SK-N-SH treated with all-trans-retinoic acid at 6 μM for 48 hours (cell line): Measurements from ENCODE around the gene PGM5.

Source experiments
- ARNTL ChIP-seq: fragments of 450-650 bp; formaldehyde crosslinking; IDR thresholded peaks from 2 replicates; pipeline ENCODE4 v1.5.0; 2020; ENCODE audit warnings: low read depth, mild to moderate bottlenecking, moderate library complexity, borderline replicate concordance
- BACH2 ChIP-seq: fragments of 250-450 bp; sonication (Bioruptor Pico); IDR thresholded peaks from 2 replicates; pipeline ENCODE4 v1.9.0; 2021; ENCODE audit warnings: mild to moderate bottlenecking, borderline replicate concordance
- CSDC2 ChIP-seq: fragments of 250-450 bp; sonication (Bioruptor Pico); IDR thresholded peaks from 2 replicates; pipeline ENCODE4 v1.5.0; 2020; ENCODE audit warnings: mild to moderate bottlenecking, moderate library complexity
- ESRRG ChIP-seq: fragments of 250-450 bp; sonication (Bioruptor Pico); IDR thresholded peaks from 2 replicates; pipeline ENCODE4 v1.6.1; 2021; ENCODE audit warnings: mild to moderate bottlenecking
- GLIS3 ChIP-seq: fragments of 250-450 bp; sonication (Bioruptor Pico); IDR thresholded peaks from 2 replicates; pipeline ENCODE4 v1.5.0; 2020; ENCODE audit warnings: mild to moderate bottlenecking, moderate library complexity
- ISL1 ChIP-seq: fragments of 250-450 bp; sonication (Bioruptor Pico); IDR thresholded peaks from 2 replicates; pipeline ENCODE4 v2.1.2; 2022; ENCODE audit warnings: mild to moderate bottlenecking, moderate library complexity
- PPARA ChIP-seq: fragments of 250-450 bp; sonication (Bioruptor Pico); IDR thresholded peaks from 2 replicates; pipeline ENCODE4 v1.5.0; 2020; ENCODE audit warnings: mild to moderate bottlenecking, borderline replicate concordance
- RARB ChIP-seq: fragments of 250-450 bp; sonication (Bioruptor Pico); IDR thresholded peaks from 2 replicates; pipeline ENCODE4 v1.8.0; 2021; ENCODE audit warnings: mild to moderate bottlenecking, moderate library complexity
- SNAI2 ChIP-seq: fragments of 250-450 bp; sonication (Bioruptor Pico); IDR thresholded peaks from 2 replicates; pipeline ENCODE4 v1.5.0; 2020; ENCODE audit warnings: mild to moderate bottlenecking, moderate library complexity
- ZFP3 ChIP-seq: fragments of 250-450 bp; sonication (Bioruptor Pico); IDR thresholded peaks from 2 replicates; pipeline ENCODE4 v1.5.0; 2020; ENCODE audit warnings: mild to moderate bottlenecking, moderate library complexity
- ZNF565 ChIP-seq: fragments of 450-650 bp; formaldehyde crosslinking; conservative IDR thresholded peaks from 2 replicates; pipeline ENCODE4 v1.5.0; 2020; ENCODE audit warnings: low read depth, mild to moderate bottlenecking, moderate library complexity
- TF ChIP-seq, protein P1 (sequence below): fragments of 250-450 bp; sonication (Bioruptor Pico); IDR thresholded peaks from 2 replicates; pipeline ENCODE4 v1.8.0; 2021; ENCODE audit warnings: low read depth, mild to moderate bottlenecking, moderate library complexity, borderline replicate concordance
- TF ChIP-seq, protein P2 (sequence below): fragments of 250-450 bp; sonication (Bioruptor Pico); IDR thresholded peaks from 2 replicates; pipeline ENCODE4 v1.5.1; 2020; ENCODE audit warnings: low read depth, mild to moderate bottlenecking, moderate library complexity
- TF ChIP-seq, protein P3 (sequence below): fragments of 250-450 bp; sonication (Bioruptor Pico); IDR thresholded peaks from 2 replicates; pipeline ENCODE4 v1.8.0; 2020; ENCODE audit warnings: mild to moderate bottlenecking, moderate library complexity, borderline replicate concordance

DNA sequence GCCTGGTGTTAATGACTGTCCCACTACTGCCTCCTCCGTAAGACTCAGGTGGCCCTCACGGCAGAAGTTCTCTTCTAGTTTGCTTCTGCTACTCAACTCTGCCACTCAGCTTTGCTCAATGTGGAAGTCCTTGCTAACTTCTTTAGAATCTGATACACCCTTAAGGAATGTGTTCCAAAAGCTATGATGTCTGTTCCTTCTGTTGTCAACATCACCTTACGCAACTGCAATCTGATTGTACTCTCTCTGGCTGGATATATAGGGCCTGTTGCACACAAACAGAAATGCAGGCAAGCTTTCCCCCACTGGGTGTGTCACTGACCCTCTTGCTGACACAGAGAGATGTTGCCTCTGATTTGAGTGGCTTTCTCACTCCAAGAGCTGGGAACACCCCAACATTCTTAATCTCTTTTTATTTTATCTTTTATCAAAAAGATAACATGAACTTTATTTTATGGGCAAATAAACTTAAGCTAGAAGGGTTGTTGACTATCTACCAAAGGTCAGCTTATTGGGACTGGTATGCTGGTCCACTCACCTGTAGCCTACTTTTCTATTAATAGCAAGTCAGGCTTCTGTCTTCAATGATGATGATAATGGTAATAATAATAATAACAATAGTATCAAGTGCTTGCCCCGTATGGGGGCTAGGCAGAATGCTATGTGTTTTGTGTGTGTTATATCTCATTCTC, 159.1 kb downstream of the PGM5 start:
- TF ChIP-seq ZFP3 (CRISPR knock-in tag): no peak
- TF ChIP-seq PPARA (CRISPR knock-in tag): no peak
- TF ChIP-seq GLIS3 (CRISPR knock-in tag): no peak
- TF ChIP-seq SNAI2 (CRISPR knock-in tag): no peak
- TF ChIP-seq, protein P1, sequence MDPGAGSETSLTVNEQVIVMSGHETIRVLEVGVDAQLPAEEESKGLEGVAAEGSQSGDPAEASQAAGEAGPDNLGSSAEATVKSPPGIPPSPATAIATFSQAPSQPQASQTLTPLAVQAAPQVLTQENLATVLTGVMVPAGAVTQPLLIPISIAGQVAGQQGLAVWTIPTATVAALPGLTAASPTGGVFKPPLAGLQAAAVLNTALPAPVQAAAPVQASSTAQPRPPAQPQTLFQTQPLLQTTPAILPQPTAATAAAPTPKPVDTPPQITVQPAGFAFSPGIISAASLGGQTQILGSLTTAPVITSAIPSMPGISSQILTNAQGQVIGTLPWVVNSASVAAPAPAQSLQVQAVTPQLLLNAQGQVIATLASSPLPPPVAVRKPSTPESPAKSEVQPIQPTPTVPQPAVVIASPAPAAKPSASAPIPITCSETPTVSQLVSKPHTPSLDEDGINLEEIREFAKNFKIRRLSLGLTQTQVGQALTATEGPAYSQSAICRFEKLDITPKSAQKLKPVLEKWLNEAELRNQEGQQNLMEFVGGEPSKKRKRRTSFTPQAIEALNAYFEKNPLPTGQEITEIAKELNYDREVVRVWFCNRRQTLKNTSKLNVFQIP (CRISPR knock-in tag): no peak
- TF ChIP-seq, protein P2, sequence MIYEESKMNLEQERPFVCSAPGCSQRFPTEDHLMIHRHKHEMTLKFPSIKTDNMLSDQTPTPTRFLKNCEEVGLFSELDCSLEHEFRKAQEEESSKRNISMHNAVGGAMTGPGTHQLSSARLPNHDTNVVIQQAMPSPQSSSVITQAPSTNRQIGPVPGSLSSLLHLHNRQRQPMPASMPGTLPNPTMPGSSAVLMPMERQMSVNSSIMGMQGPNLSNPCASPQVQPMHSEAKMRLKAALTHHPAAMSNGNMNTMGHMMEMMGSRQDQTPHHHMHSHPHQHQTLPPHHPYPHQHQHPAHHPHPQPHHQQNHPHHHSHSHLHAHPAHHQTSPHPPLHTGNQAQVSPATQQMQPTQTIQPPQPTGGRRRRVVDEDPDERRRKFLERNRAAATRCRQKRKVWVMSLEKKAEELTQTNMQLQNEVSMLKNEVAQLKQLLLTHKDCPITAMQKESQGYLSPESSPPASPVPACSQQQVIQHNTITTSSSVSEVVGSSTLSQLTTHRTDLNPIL (CRISPR knock-in tag): no peak
- no peak for TF ChIP-seq BACH2 (CRISPR knock-in tag)
- no peak for TF ChIP-seq RARB (CRISPR knock-in tag)
- no peak for TF ChIP-seq ARNTL (CRISPR knock-in tag)
- no peak for TF ChIP-seq CSDC2 (CRISPR knock-in tag)
- no peak for TF ChIP-seq ZNF565 (CRISPR knock-in tag)
- TF ChIP-seq, protein P3, sequence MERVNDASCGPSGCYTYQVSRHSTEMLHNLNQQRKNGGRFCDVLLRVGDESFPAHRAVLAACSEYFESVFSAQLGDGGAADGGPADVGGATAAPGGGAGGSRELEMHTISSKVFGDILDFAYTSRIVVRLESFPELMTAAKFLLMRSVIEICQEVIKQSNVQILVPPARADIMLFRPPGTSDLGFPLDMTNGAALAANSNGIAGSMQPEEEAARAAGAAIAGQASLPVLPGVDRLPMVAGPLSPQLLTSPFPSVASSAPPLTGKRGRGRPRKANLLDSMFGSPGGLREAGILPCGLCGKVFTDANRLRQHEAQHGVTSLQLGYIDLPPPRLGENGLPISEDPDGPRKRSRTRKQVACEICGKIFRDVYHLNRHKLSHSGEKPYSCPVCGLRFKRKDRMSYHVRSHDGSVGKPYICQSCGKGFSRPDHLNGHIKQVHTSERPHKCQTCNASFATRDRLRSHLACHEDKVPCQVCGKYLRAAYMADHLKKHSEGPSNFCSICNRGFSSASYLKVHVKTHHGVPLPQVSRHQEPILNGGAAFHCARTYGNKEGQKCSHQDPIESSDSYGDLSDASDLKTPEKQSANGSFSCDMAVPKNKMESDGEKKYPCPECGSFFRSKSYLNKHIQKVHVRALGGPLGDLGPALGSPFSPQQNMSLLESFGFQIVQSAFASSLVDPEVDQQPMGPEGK (CRISPR knock-in tag): no peak
- no peak for TF ChIP-seq ISL1 (CRISPR knock-in tag)
- no peak for TF ChIP-seq ESRRG (CRISPR knock-in tag)
